ENCODE data around the gene MAP3K5.

The MAP3K5 gene

GRCh38 chr6:136725124-136725523 lies 67.2 kb downstream of the MAP3K5 start:
- Histone ChIP-seq H4K20me1 (ENCODE audit: low read depth, low read length) (no peaks in the 10 kb centered on the region), H3K4me2 (ENCODE audit: low read depth, low read length, poor library complexity, severe bottlenecking) (no peak overlapping the region), H3K9ac (ENCODE audit: low read length) (no peak overlapping the region), H3K9me2 (replicated peaks; ENCODE audit: insufficient read depth, low read length) (no peaks in the 10 kb centered on the region), H3K79me2 (ENCODE audit: insufficient read depth, low read length) (no peaks in the 10 kb centered on the region), H3K9me3 (ENCODE audit: insufficient read depth, low read length) (no peaks in the 10 kb centered on the region), H3K27ac (ENCODE audit: low read depth, low read length) (no peak overlapping the region), H3K4me3 (ENCODE audit: insufficient read depth, low read length, poor library complexity, severe bottlenecking) (no peak overlapping the region), H2AFZ (ENCODE audit: low read depth, low read length, severe bottlenecking) (no peak overlapping the region), H3F3A (ENCODE audit: insufficient read depth) (no peaks in the 10 kb centered on the region), H3K36me3 (ENCODE audit: low read length) (no peaks in the 10 kb centered on the region), H3K27me3 (ENCODE audit: low read length) (no peaks in the 10 kb centered on the region)
- TF ChIP-seq CTCF (IDR thresholded peaks at IDR 0.05; ENCODE audit: insufficient read depth, low read length, poor library complexity, severe bottlenecking) (no peak), EZH2phosphoT487 (conservative IDR thresholded peaks at IDR 0.05; ENCODE audit: low read length) (no peak)

- no peak for TF ChIP-seq CTCF (IDR thresholded peaks at IDR 0.05; ENCODE audit: insufficient read depth, low read length, poor library complexity, severe bottlenecking)
- no peak for TF ChIP-seq EZH2phosphoT487 (conservative IDR thresholded peaks at IDR 0.05; ENCODE audit: low read length)
- Histone ChIP-seq H2AFZ (ENCODE audit: low read depth, low read length, severe bottlenecking) (no peak overlapping the region), H3K4me2 (ENCODE audit: low read depth, low read length, poor library complexity, severe bottlenecking) (no peak overlapping the region), H3K79me2 (ENCODE audit: insufficient read depth, low read length) (no peaks in the 10 kb centered on the region), H3K9me3 (ENCODE audit: insufficient read depth, low read length) (no peaks in the 10 kb centered on the region), H3K36me3 (ENCODE audit: low read length) (no peaks in the 10 kb centered on the region), H3K9me2 (replicated peaks; ENCODE audit: insufficient read depth, low read length) (no peaks in the 10 kb centered on the region), H3F3A (ENCODE audit: insufficient read depth) (no peaks in the 10 kb centered on the region), H3K9ac (ENCODE audit: low read length) (no peak overlapping the region), H4K20me1 (ENCODE audit: low read depth, low read length) (no peaks in the 10 kb centered on the region), H3K27me3 (ENCODE audit: low read length) (no peaks in the 10 kb centered on the region), H3K4me3 (ENCODE audit: insufficient read depth, low read length, poor library complexity, severe bottlenecking) (no peak overlapping the region), H3K27ac (ENCODE audit: low read depth, low read length) (no peak overlapping the region)
Observed at GRCh38 chr6:136723780-136724179, 68.5 kb downstream of the MAP3K5 start.

GRCh38 chr6:136721467-136721866 lies 70.8 kb downstream of the MAP3K5 start:
- Histone ChIP-seq H3F3A (ENCODE audit: insufficient read depth) (no peaks in the 10 kb centered on the region), H3K9me3 (ENCODE audit: insufficient read depth, low read length) (no peaks in the 10 kb centered on the region), H3K27me3 (ENCODE audit: low read length) (no peaks in the 10 kb centered on the region), H3K27ac (ENCODE audit: low read depth, low read length) (no peak overlapping the region), H3K4me3 (ENCODE audit: insufficient read depth, low read length, poor library complexity, severe bottlenecking) (no peak overlapping the region), H3K79me2 (ENCODE audit: insufficient read depth, low read length) (no peaks in the 10 kb centered on the region), H3K9ac (ENCODE audit: low read length) (no peak overlapping the region), H3K9me2 (replicated peaks; ENCODE audit: insufficient read depth, low read length) (no peaks in the 10 kb centered on the region), H2AFZ (ENCODE audit: low read depth, low read length, severe bottlenecking) (no peak overlapping the region), H3K36me3 (ENCODE audit: low read length) (no peaks in the 10 kb centered on the region), H4K20me1 (ENCODE audit: low read depth, low read length) (no peaks in the 10 kb centered on the region), H3K4me2 (ENCODE audit: low read depth, low read length, poor library complexity, severe bottlenecking) (no peak overlapping the region)
- no peak for TF ChIP-seq CTCF (IDR thresholded peaks at IDR 0.05; ENCODE audit: insufficient read depth, low read length, poor library complexity, severe bottlenecking)
- no peak for TF ChIP-seq EZH2phosphoT487 (conservative IDR thresholded peaks at IDR 0.05; ENCODE audit: low read length)
